HG02642 (cell line): ENCODE measurements around the gene GNAI3.
"Not testable (repeated sequence)": the region's sequence is repeated elsewhere in the genome, so short reads cannot be mapped to it uniquely, and the experiment has no call there.

Experiments
- ATAC-seq: cut with Tn5 transposase; IDR thresholded peaks from one replicate; pipeline ENCODE4 v1.9.1; 2021; ENCODE audit warnings: mild to moderate bottlenecking; ENCODE audit not compliant: unreplicated experiment, poor library complexity

GNAI3 gene

DNA sequence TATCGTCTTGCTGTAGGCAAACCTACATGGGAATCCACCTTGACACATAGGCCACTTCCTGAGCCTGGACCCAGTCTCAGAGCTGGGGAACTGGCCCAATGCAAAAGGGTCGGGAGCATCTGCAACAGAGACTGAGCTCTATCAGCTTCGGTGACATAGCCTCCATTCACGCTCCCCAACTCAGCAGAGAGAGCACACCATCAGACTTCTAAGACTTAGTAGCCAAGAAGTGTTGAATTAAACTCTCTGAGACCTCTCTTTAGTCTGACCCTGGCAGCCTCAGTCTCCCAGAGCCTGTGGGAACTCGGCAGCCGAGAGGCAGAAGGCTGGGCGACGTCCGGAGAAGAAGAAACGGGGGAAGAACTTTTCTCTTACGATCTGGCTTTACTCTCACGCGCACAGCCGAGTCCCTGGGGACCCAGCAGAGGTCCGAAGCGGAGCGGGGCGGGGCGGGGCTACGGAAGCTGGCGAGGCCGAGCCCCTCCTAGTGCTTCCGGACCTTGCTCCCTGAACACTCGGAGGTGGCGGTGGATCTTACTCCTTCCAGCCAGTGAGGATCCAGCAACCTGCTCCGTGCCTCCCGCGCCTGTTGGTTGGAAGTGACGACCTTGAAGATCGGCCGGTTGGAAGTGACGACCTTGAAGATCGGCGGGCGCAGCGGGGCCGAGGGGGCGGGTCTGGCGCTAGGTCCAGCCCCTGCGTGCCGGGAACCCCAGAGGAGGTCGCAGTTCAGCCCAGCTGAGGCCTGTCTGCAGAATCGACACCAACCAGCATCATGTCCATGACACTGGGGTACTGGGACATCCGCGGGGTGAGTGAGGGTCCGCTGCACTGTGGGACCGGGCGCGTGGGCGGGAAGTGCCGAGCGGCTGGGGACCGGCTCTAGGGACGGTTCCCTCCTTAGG, 107.5 kb downstream of the GNAI3 start, which contains the start of gene GSTM4:
Gene GSTM4 (plus strand): TSS at position 485 of the 905 bp plus-strand sequence. CDS start 291 bp downstream, at position 776.
- ATAC-seq = peak; percentile 91

DNA sequence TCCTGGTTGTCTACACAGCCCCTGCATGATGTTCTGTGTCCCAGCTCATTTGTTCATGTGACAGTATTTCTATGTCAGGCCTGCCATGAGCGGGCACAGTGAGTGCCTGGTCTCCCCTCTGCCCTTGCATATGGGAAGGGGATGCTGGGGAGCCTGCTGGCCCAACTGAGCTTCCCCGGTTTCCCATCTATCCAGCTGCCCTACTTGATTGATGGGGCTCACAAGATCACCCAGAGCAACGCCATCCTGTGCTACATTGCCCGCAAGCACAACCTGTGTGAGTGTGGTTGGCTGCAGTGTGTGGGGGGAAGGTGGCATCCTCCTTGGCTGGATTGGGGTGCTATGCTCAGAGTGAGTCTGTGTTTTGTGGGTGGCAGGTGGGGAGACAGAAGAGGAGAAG, 109.0 kb downstream of the GNAI3 start:
- no peak for ATAC-seq

DNA sequence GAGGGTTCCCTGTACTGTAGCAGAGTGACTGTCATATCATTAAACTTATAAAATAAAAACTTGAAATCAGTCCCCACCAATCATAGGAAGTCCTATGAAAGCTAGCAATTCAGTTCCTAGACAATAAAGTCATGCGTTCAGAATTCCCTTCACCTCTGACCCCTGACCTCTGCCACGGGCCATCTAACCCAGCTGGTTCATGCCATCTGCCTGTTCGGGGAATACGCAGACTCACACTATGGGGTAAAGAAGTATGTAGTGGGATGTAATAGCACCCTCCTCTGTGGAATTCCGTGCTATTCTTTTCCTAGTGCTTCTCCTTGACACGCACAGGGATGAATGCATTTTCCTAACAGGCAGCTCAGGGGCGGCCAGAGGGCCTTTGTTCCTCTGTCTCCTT, 109.6 kb downstream of the GNAI3 start:
- no peak for ATAC-seq

DNA sequence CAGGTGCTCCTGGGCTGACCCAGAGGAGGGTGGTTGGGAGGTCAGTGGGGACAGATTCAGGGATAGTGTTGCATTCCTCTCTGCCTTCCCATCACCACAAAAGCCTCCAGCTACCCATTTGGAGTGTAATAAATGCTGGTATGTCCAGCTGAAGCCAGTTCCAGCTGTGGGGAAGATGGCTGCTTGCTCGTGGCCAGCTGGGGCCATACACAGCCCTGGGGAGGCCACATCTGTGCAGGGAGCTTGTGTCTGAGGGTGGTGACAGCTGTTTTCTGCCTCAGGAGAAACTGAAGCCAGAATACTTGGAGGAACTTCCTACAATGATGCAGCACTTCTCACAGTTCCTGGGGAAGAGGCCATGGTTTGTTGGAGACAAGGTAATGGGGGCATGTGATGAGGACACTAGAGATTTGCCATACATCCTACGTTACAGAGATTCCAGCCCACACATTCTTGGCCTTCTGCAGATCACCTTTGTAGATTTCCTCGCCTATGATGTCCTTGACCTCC, 110.2 kb downstream of the GNAI3 start:
- no peak for ATAC-seq

DNA sequence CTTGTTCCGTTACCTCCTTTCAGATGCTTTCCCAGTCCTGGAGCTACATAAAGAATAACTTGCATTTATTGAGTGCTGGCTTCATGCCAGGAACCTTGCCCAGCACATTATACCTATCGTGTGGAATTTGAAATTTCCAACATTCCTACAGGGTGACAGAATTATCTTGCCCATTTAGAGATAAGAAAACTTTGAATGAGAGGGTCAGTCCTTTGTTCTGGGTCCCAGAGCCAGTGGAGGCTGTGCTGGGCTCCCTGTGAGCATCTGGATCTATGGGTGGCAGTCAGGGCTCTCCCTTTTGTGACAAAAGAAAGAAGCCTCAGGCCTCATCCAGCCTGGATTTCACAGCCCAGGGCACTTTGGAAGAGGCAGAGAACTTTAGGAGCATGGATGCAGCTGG, 110.7 kb downstream of the GNAI3 start:
- no peak for ATAC-seq

DNA sequence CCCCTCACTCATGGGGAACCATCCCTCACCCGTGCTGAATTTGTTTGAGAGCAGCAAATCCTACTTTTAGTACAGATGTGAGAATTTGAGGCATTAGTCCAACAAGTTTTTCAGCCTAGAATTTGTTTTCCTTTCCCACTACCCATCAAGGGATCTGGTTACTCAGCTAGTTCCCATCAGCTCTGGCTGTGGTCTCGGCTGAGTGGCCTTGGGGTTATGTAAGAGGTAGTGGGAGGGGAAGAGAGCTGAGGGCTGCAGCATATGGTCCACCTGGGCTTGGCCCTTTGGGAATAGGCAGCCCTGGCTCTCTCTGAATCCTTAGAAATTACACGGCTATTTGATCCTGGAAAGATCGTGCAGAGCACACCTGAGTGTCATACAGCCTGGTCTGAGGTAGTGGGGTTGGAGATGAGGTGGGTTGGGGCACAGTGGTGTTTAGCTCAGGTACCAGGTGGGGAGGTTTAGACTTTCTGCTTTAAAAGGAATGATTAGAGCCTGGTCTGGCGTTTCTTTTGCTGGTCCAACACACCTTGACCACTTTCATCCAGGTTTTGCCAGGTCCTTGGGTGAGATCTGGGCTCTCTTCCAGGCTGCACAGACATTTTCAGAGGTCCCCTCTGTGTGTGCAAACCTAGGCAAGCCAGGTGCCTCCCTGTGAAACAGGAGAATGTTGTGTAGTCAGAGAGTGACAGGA, 111.7 kb downstream of the GNAI3 start:
- ATAC-seq = no peak

DNA sequence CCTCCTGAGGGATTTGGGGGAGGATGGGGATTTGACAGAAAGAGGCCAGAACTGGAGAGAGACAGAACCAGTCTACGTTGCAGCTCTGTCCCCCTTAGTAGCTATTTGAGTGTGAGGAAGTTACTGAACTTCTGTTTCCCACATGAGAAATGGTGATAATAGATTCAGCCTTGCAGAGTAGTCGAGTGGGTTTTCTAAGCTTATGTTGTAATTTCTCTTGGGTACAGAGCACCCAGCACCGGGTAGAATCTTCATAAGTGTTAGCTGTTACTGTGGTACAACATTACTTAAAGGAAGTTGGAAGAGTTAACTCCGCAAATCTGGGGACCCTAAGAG, 112.2 kb downstream of the GNAI3 start:
- not testable (repeated sequence) for ATAC-seq

DNA sequence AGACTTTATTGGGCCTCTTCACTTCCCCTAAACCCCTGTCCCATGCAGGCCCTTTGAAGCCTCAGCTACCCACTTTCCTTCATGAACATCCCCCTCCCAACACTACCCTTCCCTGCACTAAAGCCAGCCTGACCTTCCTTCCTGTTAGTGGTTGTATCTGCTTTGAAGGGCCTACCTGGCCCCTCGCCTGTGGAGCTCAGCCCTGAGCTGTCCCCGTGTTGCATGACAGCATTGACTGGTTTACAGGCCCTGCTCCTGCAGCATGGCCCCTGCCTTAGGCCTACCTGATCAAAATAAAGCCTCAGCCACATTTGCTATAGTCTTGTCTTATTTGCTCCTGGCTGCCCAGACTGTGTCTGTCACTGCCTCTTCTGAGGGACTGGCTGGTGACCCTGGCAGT, 113.0 kb downstream of the GNAI3 start:
- ATAC-seq = no peak

DNA sequence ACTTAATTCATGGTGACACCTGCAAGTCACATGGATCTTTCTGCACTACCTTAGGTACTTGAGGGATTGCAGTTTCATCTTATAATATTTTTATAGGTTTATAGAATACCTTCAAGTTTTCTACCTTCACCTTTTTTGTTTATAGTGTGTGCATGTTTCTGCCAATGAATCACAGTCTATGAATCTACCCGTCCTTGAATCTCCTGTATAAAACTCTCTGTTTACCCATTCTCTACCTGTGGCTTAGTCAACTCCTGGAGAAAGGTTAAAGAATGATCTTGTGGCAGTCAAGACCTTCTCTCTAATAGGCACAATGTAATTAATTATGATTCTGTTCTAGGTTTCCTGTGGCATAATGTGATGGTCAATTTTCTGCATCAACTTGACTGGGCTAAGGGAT, 116.3 kb downstream of the GNAI3 start:
- no peak for ATAC-seq

DNA sequence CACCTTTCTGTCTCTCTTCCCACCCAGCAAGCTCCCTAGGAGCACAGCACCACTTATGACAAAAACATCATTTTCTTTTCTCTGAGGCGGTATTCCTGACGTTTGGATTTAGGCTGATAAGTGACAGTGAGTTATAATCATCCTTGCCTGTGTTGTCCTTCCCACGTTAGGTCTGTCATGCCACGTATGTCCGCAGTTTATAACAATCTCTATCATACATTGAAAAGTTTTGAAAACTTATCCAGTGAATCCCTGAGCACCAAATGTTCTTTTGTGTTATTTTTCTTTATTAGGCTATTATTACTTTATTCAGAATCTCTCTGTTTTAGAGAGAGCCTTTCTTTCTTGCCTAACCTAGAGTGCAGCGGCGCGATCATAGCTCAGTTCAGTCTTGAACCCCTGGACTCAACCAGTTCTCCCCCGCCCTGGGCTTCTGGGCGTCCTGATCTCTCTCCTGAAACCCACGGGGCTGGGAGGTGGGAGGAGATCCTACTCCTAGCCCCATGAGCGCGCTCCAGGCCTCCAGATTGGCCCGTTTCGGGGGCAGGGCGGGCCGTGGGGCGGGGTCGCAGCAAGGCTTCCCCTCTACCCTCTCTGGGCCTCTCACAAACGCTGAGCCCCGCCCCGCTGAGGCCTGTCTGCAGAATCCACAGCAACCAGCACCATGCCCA, 119.2 kb downstream of the GNAI3 start, which contains the start of gene GSTM2:
Gene GSTM2 (plus strand): TSS at position 606 of the 671 bp plus-strand sequence. CDS start 59 bp downstream, at position 665.
- peak; percentile 97 for ATAC-seq
